AG09319 (cell line): ENCODE measurements around the gene ZNF79.

Experiments
- DNase-seq: peaks from one replicate; pipeline ENCODE4 v3.0.0-alpha.2; 2010; ENCODE audit warnings: low read depth; ENCODE audit errors: extremely low read depth
- CTCF ChIP-seq: IDR thresholded peaks from 2 replicates; pipeline ENCODE4 v1.5.1; 2011; ENCODE audit warnings: low read depth, mild to moderate bottlenecking, inconsistent platforms, low read length, moderate library complexity

The ZNF79 gene

GRCh38 chr9:127445851-127446712 lies 21.9 kb downstream of the ZNF79 start:
- no peak for DNase-seq
- TF ChIP-seq CTCF, result no peak

GRCh38 chr9:127446713-127447415 lies 22.7 kb downstream of the ZNF79 start:
- TF ChIP-seq CTCF, result no peak
- no peak for DNase-seq

GRCh38 chr9:127447416-127448111 lies 23.4 kb downstream of the ZNF79 start:
- no peak for DNase-seq

GRCh38 chr9:127448112-127448805 lies 24.1 kb downstream of the ZNF79 start:
- TF ChIP-seq CTCF, result no peak
- DNase-seq, result no peak

More at GRCh38 chr9:127447416-127448111, 23.4 kb downstream of the ZNF79 start:
- no peak for TF ChIP-seq CTCF

- no peak for DNase-seq
- no peak for TF ChIP-seq CTCF
Measured at GRCh38 chr9:127449332-127449966, 25.3 kb downstream of the ZNF79 start.

GRCh38 chr9:127450243-127450760 lies 26.1 kb downstream of the ZNF79 start:
- DNase-seq, result no peak
- TF ChIP-seq CTCF, result no peak
